Activated naive CD4-positive, alpha-beta T cell treated with anti-CD3 and anti-CD28 coated beads, Interleukin-2, amount 50 U/mL, for 72 hours (primary cell): ENCODE measurements around the gene EHD4. TPM values are rescaled to one million over a fixed set of nuclear protein-coding genes. Genes with fewer than 3 reads are reported as not detected.

Experiments used
- ATAC-seq, 2 donors: fragments of 150-1000 bp; cut with Tn5 transposase; 2 replicates each; pipeline ENCODE4 v1.10.0; 2021; ENCODE audit warnings: mild to moderate bottlenecking in 2 of 2, moderate library complexity in 2 of 2
- DNase-seq, 2 donors: peaks; one replicate each; pipeline ENCODE4 v3.0.0; 2021 to 2022; ENCODE audit warnings: low spot score in 2 of 2
- H3K27ac Mint-ChIP-seq, 2 donors: one replicate each; pipeline ENCODE4 v1.8.0; 2022; ENCODE audit warnings: mild to moderate bottlenecking in 2 of 2, mixed read lengths in 2 of 2
- H3K36me3 Mint-ChIP-seq, 2 donors: one replicate each; pipeline ENCODE4 v1.8.0; 2022; ENCODE audit warnings: mixed read lengths in 2 of 2
- H3K9me3 Mint-ChIP-seq, 2 donors: one replicate each; pipeline ENCODE4 v1.8.0; 2022; ENCODE audit warnings: mixed read lengths in 2 of 2
- total RNA-seq, 2 donors: library from RNA; stranded (reverse); gene quantifications; one replicate each; pipeline ENCODE4 v1.2.3, GENCODE V29; 2022

The EHD4 gene
- total RNA-seq, 2 donors from 2014 or later = 25.3 to 60.0 TPM

GRCh38 chr15:41971089-41971894 lies 1.1 kb downstream of the EHD4 start:
- Mint-ChIP-seq H3K36me3 (peaks cover 0 to 34% of the 10 kb centered on the region in 2 donors), H3K9me3 (no peaks in the 10 kb centered on the region), H3K27ac (peak overlapping the region; percentile 99)
- DNase-seq (peak; percentile 81 to 82), ATAC-seq (peak; percentile 66 to 80)

- Mint-ChIP-seq H3K27ac (peak overlapping the region; percentile 99), H3K9me3 (no peaks in the 10 kb centered on the region), H3K36me3 (peaks cover 0 to 34% of the 10 kb centered on the region in 2 donors)
- ATAC-seq = no peak
- DNase-seq = no peak
Observed at GRCh38 chr15:41970456-41970855, 1.9 kb downstream of the EHD4 start.

- H3K27ac Mint-ChIP-seq = peak overlapping the region; percentile 99
- DNase-seq (peak; percentile 39 to 67), ATAC-seq (peak; percentile 5 to 17)
- no peaks in the 10 kb centered on the region for H3K9me3 Mint-ChIP-seq
- peaks cover 0 to 34% of the 10 kb centered on the region in 2 donors for H3K36me3 Mint-ChIP-seq
Observed at GRCh38 chr15:41969851-41970431, 2.4 kb downstream of the EHD4 start.

- peaks cover 0 to 34% of the 10 kb centered on the region in 2 donors for H3K36me3 Mint-ChIP-seq
- ATAC-seq = no peak
- H3K9me3 Mint-ChIP-seq = no peaks in the 10 kb centered on the region
- no peak for DNase-seq
- H3K27ac Mint-ChIP-seq = peak overlapping the region; percentile 89 to 99
Observed at GRCh38 chr15:41968701-41969100, 3.7 kb downstream of the EHD4 start.

- ATAC-seq (no peak), DNase-seq (no peak)
- H3K27ac Mint-ChIP-seq = peak overlapping the region; percentile 63 to 89
- H3K9me3 Mint-ChIP-seq = no peaks in the 10 kb centered on the region
- H3K36me3 Mint-ChIP-seq = peaks cover 0 to 34% of the 10 kb centered on the region in 2 donors
Observed at GRCh38 chr15:41967506-41968206, 4.7 kb downstream of the EHD4 start.

- DNase-seq (no peak), ATAC-seq (no peak)
- H3K36me3 Mint-ChIP-seq = peaks cover 0 to 38% of the 10 kb centered on the region in 2 donors
- H3K9me3 Mint-ChIP-seq = no peaks in the 10 kb centered on the region
- H3K27ac Mint-ChIP-seq = peak overlapping the region; percentile 17 to 93
Observed at GRCh38 chr15:41966920-41967465, 5.4 kb downstream of the EHD4 start.

- no peak for ATAC-seq
- Mint-ChIP-seq H3K27ac (peak overlapping the region; percentile 17 to 93), H3K9me3 (no peaks in the 10 kb centered on the region), H3K36me3 (peaks cover 0 to 43% of the 10 kb centered on the region in 2 donors)
- no peak for DNase-seq
Observed at GRCh38 chr15:41966414-41966812, 5.9 kb downstream of the EHD4 start.

- ATAC-seq (no peak), DNase-seq (no peak)
- Mint-ChIP-seq H3K9me3 (no peaks in the 10 kb centered on the region), H3K27ac (peak overlapping the region in 1 of 2 donors; percentile 93), H3K36me3 (peaks cover 0 to 43% of the 10 kb centered on the region in 2 donors)
Observed at GRCh38 chr15:41965441-41966413, 6.6 kb downstream of the EHD4 start.

- no peaks in the 10 kb centered on the region for H3K9me3 Mint-ChIP-seq
- peaks cover 0 to 22% of the 10 kb centered on the region in 2 donors for H3K36me3 Mint-ChIP-seq
- DNase-seq = no peak
- no peak overlapping the region for H3K27ac Mint-ChIP-seq
- ATAC-seq = no peak
Observed at GRCh38 chr15:41961595-41962202, 10.7 kb downstream of the EHD4 start.

- no peak for ATAC-seq
- Mint-ChIP-seq H3K9me3 (no peaks in the 10 kb centered on the region), H3K27ac (no peak overlapping the region), H3K36me3 (peaks cover 0 to 21% of the 10 kb centered on the region in 2 donors)
- no peak for DNase-seq
Observed at GRCh38 chr15:41961001-41961518, 11.3 kb downstream of the EHD4 start.

GRCh38 chr15:41958002-41958420 lies 14.3 kb downstream of the EHD4 start:
- DNase-seq (no peak), ATAC-seq (no peak)
- H3K36me3 Mint-ChIP-seq = peaks cover 0 to 21% of the 10 kb centered on the region in 2 donors
- no peaks in the 10 kb centered on the region for H3K9me3 Mint-ChIP-seq
- peak overlapping the region in 1 of 2 donors; percentile 78 for H3K27ac Mint-ChIP-seq

- peaks cover 2 to 23% of the 10 kb centered on the region in 2 donors for H3K36me3 Mint-ChIP-seq
- peak overlapping the region in 1 of 2 donors; percentile 78 for H3K27ac Mint-ChIP-seq
- ATAC-seq (peak; percentile 89 to 92), DNase-seq (no peak)
- no peaks in the 10 kb centered on the region for H3K9me3 Mint-ChIP-seq
Observed at GRCh38 chr15:41957021-41957897, 15.1 kb downstream of the EHD4 start.

- DNase-seq = no peak
- no peak overlapping the region for H3K27ac Mint-ChIP-seq
- H3K9me3 Mint-ChIP-seq = no peaks in the 10 kb centered on the region
- no peak for ATAC-seq
- H3K36me3 Mint-ChIP-seq = peaks cover 6 to 15% of the 10 kb centered on the region in 2 donors
Observed at GRCh38 chr15:41955807-41956525, 16.4 kb downstream of the EHD4 start.

- Mint-ChIP-seq H3K9me3 (no peaks in the 10 kb centered on the region), H3K36me3 (peaks cover 6 to 14% of the 10 kb centered on the region in 2 donors), H3K27ac (no peak overlapping the region)
- DNase-seq (no peak), ATAC-seq (no peak)
Observed at GRCh38 chr15:41955100-41955499, 17.3 kb downstream of the EHD4 start.
